Measurements from ENCODE around the gene FRMD5.

DNA sequence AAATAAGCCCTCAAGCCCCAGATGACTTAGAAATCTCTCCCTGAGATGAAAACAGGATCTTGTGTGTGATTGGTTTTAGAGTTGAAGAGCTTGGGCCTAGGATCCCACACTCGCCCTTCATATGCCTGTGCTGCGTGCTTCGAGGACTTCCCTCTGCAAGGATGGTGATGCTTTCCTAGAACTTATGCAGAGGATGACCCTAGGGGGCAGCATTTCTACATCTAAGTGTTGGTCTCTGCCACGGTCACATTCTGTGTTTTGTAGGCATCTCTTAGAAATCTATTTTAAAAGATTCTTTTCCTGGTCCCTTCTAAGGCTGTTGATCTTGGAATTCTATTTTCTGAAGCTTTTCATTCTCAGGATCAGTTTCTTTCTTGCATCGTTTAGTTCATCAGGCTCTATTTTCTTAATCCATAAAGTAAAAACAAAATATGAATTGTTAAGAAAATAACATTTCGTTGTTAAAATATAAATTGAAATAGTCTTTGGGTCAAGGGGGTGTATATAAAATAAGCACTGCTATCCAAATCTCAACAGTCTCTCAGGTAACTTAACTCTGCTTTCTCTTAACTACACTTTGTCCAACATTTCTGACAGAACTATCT, 322.6 kb downstream of the FRMD5 start:
- TF ChIP-seq CTCF (IDR thresholded peaks at IDR 0.05) (peak in 5 of 6 experiments; percentile 14 to 59 (median 47)), POLR2A (IDR thresholded peaks at IDR 0.05) (no peak)
